HG03025 (cell line): Measurements from ENCODE around the gene TEX19.

Experiments used
- ATAC-seq: cut with Tn5 transposase; IDR thresholded peaks from one replicate; pipeline ENCODE4 v1.9.1; 2021; ENCODE audit warnings: mild to moderate bottlenecking, moderate library complexity; ENCODE audit not compliant: unreplicated experiment, low FRiP score

Gene TEX19

DNA sequence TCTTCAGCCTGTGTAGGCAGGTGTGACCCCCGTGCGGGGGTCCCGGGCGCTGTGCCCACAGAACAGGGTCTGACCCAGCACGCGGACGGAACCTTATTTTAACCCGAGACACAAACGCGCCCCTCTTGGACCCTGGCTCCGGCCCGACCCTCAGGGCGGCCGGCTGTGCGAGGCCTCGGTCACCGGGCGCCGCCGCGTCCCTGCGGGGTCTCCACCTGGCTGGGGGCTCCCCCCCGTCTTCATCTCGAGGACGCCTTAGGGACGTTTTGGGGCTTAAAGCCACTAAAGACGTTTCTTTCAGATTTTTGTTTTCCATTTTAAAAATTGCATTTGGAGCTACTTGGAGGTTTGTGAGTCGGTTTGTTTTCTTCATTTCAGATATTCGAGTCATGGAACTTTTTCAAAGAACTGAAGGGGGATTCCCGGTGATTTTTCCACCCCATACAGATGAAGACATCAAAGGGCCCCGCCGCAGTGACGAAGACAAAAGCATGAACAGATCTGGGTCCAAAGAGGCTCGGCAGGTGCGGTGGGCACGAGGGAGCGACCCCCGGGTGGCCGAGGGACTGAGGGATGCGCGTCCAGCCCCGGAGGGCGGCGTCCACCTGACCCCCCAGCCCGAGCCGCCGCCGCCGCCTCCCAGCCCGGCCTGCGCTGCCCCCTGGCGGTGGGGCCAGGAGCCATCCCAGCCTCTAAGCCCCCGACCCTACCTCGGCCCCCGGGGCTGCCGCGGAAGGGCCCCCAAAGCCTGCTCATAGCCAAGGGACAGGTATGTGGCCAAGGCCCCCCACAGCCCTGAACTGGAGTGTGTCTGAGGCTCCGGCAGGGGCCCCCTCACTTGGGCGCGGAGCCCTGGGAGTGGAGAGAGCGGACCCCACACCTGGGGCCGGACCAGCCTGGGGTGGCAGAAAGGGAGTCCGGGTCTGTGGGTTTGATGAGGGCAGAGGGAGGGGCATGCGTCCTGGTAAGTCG is 37.8 kb upstream of the TEX19 start:
- no peak for ATAC-seq

DNA sequence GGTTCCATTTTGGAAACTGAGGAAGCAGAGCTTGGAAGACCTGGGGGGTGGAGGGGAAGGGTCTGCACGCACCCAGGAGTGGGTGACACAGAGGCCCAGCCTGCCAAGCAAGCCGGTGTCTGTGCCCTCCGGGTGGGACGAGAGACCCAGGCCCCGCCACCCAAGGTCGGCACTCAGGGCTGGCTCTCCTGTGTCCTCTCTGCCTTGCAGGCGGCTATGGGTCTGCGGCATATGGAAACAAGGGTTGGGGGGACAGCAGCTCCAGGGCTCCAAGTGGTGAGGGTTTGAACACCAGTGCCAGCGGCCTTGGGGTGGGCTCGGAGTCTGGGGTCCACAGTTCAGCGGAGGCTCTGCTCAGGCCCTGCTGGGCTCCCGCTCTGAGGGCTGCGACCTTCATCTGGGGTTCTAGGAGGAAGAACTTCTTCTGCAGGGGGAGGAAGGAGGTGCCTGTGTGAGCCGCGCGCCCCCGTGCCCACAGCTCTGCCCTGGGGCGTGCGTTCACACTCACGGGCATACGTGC is 37.0 kb upstream of the TEX19 start:
- ATAC-seq: no peak

DNA sequence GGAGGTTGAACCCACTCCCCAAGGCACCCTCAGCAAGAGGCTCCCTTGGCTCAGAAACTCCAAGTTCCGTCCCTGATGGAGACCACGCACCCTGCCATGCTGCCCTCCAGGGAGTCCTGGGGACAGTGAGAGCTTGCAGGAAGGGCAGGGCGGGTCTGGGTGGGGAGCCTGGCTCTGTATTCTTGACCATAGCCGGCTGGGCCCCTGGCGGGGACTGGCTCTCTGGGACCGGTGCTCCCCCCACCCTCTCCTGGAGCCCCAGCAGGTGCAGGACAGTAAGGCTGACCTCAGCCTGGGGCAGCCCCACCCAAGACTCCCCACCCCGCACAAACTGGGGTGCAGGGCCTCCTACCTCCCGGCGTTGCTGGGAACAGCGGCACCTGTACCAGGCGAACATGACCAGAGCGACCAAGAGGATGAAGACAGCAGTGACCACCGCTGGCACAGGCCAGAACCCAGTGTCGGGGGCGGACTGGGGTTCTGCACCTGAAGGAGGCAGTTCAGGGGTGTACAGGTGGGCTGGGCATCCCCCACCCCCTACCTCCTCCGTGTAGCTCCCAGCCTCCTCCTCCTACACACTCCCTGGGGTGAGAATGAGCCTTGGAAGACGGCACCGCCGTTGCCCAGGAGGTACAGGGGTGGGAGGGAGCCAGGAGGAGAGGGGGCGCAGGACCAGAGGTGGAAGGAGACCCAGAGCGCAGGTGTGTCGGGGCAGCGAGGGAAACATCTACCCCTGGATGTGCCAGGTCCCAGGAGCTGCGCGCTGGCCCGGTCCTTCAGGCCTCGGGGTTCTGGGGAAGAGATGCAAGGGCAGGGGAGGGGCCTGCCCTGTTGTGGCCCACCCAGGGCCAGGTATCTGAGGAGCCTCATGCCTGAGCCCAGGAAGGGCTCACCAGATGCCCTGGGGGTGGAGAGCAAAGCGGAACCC is 36.3 kb upstream of the TEX19 start:
- no peak for ATAC-seq

DNA sequence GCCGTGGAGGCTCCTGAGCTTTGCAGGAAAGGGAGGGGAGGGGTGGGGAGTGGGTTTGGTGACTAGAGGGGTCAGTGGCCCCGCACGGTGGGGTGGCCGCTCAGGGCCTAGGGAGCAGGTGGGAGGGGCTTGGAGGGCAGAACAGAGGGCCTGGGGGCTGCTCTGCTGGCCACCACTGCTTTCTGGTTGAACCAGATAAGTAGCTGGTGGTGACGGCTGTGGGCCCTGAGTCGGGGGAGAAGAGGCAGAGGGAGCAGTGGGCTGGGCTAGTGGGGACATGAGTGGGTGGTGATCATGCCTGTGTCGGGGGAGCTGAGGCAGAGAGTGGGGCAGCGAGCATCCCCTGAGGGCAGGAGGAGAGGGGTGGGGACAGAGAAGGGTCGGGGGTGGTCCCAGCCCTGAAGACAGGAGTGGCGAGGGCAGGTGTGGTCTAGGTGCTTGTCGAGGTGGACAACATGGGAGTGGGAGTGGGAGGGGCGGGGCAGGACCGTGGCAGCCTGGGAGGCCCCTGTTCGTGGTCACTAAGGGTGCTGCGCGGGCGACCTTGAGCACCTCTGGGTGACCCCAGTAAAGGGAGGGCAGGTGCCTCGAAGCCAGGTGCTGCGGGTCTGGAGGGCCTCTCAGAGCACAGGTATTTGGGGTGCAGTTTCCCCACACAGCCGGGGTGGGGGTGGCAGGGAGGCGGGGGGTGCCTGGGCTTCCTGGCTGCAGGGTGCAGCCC is 35.4 kb upstream of the TEX19 start:
- ATAC-seq: no peak

DNA sequence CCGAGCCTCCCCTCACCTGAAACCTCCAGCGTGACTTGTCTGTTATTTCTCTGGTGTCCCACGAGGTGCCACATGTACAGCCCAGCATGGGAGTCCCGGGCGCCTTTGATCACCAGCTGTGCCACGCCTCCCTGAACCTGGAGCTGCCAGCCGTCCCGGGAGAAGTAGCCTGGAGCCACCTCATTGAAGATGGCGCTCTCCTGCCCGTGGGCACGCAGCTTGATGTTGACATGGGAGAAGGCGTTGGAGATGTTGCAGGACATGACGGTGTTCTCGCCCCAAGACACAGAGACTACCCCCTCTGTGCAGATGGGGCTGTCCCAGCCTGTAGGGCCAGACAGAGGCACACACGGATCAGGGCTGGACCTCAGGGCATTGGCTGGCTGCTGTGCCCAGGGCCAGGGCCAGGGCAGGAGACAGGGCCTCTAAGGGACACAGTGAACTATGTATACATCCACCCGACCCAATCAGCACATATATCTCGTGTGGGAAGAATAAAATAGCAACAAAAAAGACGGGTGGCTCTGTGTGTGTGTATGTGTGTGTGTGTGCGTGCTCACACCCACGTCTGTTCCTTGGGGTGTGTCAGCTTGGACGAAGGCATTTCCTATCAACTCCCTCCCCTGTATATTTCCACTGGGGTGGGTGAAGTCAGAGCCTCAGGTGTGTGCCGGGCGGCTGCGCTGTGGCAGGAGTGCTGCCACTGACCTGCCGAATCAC is 34.3 kb upstream of the TEX19 start:
- no peak for ATAC-seq

DNA sequence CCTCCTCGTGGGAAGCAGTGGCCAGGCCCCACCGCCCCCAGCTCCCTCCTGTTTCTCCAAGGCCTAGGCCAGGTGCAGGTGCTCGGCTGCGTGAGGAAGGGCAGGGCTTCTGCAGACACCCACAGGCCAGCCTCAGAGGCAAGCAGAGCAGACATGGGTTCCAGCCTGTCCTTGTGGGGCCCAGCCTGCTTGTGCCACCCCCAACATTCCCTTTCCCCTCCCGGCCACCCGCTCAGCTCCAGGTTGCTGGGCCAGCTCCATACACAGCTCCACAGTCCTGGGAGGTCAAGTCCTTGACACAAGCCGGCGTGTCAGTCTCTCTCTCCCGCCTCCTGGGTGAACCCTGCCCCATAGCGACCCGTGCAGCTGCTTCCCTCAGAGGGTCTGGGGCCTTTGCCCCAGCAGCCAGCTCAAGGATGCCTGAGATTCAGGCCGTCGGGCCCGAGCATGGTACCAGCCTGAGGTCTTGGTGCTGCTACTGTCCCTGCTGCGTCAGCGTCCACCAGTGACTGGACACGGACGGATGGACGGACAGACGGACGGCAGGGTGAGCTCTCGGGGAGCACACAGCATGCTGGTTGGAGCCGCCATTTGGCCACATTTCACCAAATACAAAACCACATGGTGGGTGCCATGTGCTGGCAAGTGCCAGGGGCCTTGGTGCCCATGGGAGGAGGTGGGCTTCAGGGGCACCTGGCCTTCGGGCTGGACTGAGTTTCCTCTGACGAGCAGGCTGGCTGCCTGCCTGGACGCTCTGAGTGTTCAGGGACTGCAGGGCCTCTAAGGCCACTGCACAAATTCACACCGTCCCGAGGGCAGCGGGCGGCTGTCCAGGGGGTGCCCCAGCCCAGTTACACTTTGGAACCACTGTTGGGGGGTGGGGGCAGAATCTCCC is 33.5 kb upstream of the TEX19 start:
- ATAC-seq: no peak

DNA sequence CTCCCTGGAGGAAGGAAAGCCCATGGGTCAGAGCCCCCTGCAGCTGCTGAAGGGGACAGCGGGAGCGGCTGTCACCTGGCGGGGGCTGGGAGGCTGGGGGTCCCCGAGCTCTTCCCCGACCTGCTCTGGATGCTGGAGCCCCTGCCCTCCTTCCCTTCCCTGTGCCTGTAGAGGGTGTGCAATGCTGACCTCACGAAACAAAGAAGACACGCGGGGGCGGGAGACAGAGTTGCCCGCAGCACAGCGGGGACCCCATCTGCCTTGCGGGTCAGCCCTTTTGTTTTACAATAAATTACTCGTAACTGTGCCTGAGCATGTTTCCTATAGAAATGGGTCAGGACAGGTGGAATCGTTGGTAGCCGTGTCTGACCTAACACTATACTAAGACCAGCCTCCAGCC is 31.8 kb upstream of the TEX19 start:
- ATAC-seq: no peak

DNA sequence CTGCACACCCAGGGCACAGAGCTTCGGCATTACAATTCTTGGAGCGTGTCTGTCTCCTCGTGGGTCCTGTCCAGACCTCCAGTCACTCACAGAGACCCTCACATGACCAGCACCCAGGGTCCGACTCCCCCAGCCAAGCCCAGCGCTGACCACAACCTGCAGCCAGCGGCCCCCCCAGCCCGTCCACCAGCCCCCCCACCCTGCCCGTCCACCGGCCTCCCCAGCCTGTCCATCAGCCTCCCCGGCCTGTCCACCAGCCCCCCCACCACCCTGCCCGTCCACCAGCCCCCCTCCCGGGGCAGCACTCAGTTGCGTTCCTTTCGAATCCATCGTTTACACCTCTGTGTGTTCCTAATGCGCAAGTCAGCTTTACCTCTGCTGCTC is 31.3 kb upstream of the TEX19 start:
- ATAC-seq: no peak

DNA sequence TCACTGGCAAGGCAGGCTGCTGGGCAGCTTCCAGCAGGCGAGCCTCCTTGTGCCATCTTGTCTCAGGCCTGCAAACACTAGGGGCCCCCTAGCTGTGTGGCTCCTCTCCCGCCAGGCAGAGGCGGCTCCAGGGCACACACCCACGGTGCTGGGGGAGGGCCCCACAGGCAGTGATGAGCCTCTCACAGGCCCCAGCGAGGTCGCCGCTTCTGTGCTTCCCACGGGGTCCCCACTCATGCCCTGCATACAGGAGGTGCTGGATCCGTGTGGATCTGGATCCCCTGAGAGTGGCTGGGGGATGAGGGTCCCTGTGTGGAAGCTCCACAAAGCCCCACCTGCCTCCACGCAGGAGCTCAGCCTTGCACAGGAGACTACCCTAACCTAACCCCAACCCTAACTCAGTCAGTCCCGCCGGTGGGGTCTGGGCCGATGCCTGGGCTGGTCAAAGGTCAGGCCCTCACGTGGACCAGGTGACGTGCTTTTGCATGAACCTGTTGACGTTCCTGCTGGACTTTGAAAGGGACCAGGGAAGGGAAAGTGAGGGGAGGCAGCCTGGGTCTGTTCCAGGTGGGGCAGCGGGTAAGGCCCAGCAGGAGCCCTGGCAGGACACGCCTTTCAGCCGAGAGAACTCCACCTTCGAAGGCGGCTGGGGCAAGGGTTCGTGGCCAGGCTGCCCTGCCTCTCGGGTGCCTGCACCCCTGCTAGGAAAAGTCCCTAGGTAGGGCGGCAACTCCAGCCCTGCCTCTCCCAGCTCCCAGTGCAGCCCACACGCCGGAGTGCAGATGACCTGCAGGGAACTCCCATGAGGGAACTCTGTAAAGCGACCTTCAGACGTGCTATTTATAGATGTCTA is 30.7 kb upstream of the TEX19 start:
- no peak for ATAC-seq

DNA sequence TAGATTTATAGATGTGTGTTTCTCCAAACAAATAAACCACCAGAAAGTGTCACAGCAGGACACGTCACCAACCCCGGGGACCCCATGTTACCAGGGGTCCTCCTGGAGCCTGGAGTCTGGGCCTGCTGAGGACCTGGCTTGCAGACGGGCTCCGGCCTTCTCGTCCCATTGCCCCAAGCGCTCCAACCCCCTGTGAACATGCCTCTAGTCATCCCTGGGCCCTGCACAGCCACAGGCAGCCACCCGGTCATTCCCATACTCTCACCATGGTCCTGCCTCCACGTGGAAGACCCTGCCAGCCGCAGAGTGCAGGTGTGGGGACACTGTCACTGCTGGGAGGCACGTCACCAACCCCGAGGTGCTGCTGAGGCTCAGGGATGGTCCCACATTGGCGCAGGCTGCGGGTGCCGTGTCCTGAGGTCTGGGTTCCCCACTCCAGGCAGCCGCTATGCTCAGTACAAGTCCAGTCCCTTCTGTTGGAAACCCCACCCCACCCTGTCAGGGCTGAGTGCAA is 30.0 kb upstream of the TEX19 start:
- no peak for ATAC-seq

DNA sequence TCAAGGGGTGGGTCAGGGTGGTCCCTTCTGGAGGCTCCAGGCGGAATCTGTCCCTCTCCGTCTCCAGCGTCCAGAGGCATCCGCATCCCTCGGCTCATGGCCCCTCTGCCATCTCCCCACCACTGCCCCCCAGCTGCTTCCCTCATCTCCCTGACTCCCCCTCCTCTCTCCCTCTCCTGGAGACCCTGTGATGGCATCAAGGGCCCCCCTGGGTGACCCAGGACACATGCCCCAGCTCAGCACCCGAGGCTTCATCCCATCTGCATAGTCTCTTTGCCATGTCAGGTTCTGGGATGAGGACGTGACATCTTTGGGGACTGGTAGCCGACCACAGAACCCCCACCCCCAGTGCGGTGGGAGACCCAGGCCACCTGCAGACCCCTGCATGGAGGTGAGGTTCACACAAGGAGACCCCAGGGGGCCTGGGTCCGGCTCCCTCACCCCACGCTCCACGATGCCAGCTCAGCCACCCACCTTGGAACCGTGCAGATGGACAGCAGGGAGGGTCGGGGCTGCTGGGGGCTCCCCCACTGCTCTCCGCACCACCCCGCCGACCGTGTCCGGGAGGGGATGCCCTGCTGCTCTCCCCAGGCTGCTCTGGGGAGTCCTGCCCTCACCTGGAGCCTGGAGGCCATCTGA is 29.2 kb upstream of the TEX19 start:
- ATAC-seq: no peak

DNA sequence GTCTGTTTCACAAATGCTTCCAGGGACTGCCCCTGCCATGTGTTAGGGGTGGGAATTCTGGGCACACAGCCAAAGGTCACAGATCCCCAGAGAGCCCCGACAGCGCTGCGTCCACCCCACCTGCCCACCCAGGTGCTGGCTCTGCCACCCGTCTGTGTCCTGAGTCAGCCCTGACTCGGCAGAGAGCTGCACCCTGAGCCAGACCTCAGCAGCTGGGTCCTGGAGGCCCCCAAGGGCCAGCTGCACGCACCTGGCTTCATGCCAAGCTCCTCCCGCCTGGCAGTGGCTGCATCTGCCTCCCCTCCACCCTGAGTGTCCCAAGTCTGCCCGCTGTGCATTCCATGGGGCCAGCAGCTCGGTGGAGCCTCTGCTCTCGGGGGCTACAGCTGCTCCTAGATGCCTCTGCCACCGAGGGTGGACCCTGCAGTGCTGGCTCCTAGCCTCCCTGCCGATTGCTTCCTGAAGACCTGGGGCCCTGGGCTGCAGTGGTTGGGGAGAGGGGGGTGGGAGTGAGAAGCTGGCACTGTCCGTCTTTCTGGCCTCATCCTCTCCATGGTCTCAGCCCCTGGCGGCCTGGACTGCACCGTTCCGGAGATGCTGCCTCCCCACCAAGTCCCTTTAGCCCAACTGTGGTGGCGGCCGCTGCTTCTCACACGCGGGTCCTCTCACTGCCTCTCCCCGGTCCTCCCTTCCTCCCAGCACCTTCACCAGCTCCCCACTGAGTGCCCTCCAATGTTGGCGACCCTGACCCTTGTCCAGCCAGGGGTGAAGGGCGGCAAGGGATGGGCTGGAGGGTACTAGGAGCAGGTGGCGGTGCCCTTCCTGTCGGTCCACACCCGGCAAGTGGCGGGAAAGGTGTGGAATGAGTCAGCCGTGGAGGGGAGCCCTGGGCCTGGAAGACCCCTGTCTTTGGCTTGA is 28.5 kb upstream of the TEX19 start:
- ATAC-seq: no peak

DNA sequence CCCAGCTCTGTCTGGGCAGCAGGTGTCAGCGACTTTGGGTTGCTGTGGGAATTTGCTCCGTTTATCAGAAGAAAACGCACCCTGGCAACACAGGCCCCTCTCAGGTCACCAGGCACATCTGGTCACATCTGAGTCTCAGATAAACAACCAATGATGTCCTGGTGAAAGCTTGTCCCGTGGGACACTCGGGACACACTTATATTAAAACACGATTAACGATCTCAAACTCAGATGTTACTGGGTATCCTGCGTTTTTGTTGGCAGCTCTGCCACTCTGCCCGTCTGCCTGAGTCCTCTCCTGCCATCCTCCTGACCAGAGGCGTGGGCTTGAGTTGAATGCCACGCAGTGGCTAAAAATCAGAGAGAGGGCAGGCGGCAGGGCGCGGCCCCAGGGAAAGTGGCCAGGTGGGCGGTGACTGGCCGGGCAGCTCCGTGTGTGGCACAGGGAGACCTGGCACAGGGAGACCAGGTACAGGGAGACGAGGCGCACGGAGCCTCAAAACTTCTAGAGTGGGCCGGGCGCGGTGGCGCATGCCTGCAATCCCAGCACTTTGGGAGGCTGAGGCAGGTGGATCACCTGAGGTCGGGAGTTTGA is 27.6 kb upstream of the TEX19 start:
- no peak for ATAC-seq

DNA sequence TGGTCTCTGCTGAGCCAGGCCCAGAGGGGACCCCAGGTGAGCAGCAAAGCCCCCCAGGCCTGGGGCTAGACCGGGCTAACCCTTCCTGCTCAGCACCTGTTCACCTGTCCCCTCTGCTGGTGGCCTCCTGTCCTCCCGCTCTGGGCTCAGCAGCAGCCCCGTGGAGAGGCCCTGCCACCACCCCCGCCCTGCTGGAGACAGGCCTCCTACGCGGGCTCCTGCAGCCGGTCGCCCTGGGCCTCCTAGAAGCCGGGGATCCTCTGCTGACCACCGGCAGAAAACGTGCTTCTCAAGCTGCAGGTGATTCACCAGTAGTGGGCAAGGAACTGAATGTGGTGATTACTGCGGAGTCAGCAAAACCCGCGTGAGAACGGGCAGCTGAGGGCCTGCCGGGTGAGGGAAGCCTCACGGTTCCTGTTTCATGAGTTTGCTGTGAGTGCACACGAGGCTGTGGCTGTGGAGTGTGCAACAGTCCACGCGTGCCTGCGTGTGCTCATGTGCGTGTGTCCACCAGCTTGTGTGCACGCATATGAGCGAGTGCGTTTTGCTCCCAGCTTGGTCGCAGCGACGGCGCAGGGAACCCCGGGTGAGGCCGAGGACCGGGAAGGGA is 26.3 kb upstream of the TEX19 start:
- no peak for ATAC-seq
